Measurements from ENCODE around the gene RPEL1. TPM values are rescaled to one million over a fixed set of nuclear protein-coding genes. Genes with fewer than 3 reads are reported as not detected.

RPEL1 gene
- total RNA-seq, 1 experiment from 2014 or later = 0.10 TPM

- ChIA-PET CTCF (no interaction called here), POLR2A (no interaction called here), RAD21 (ENCODE audit: low non-redundant PET in 1 of 2, low total read pairs in 2 of 2, uncharacterized antibody in 2 of 2, unreplicated experiment in 2 of 2) (no interaction called here)
- intact Hi-C loops (cut with micrococcal nuclease) = loop anchor here (2.0 kb wide), 1 partner anchor 18 kb away; no protein-coding TSS in a partner anchor
- no peak for DNase-seq (ENCODE audit: low read depth, low spot score)
- TF ChIP-seq FOSL1 (IDR thresholded peaks at IDR 0.05; ENCODE audit: low read depth) (no peak), RAD21 (IDR thresholded peaks at IDR 0.05; ENCODE audit: low read depth) (no peak), CTCF (IDR thresholded peaks at IDR 0.05 in 2 of 3, conservative IDR thresholded peaks at IDR 0.05 in 1 of 3; ENCODE audit: borderline replicate concordance in 1 of 3, insufficient read depth in 1 of 3, low read depth in 2 of 3, low read length in 2 of 3) (no peak), SP1 (IDR thresholded peaks at IDR 0.05; ENCODE audit: low read depth) (no peak), CEBPB (IDR thresholded peaks at IDR 0.05; ENCODE audit: low read depth) (no peak), SIN3A (IDR thresholded peaks at IDR 0.05; ENCODE audit: low read depth) (no peak), EGR1 (IDR thresholded peaks at IDR 0.05; ENCODE audit: low read depth) (no peak), ELF1 (IDR thresholded peaks at IDR 0.05; ENCODE audit: borderline replicate concordance, low read depth) (no peak), ATF3 (IDR thresholded peaks at IDR 0.05) (no peak), POLR2A (IDR thresholded peaks at IDR 0.05; ENCODE audit: borderline replicate concordance, extremely low read depth, insufficient read depth, insufficient read length) (no peak), MAX (IDR thresholded peaks at IDR 0.05) (no peak), JUND (IDR thresholded peaks at IDR 0.05) (no peak), CBX3 (IDR thresholded peaks at IDR 0.05; ENCODE audit: low read depth) (no peak), EZH2 (IDR thresholded peaks at IDR 0.05) (no peak), EZH2phosphoT487 (IDR thresholded peaks at IDR 0.05; ENCODE audit: borderline replicate concordance) (no peak), ZNF274 (IDR thresholded peaks at IDR 0.05; ENCODE audit: low read depth, low read length) (no peak), POLR2AphosphoS5 (IDR thresholded peaks at IDR 0.05; ENCODE audit: low read depth, low read length) (no peak), YY1 (IDR thresholded peaks at IDR 0.05; ENCODE audit: extremely low read depth, insufficient replicate concordance, low read depth, low read length) (no peak)
- TF ChIP-seq, protein P1, sequence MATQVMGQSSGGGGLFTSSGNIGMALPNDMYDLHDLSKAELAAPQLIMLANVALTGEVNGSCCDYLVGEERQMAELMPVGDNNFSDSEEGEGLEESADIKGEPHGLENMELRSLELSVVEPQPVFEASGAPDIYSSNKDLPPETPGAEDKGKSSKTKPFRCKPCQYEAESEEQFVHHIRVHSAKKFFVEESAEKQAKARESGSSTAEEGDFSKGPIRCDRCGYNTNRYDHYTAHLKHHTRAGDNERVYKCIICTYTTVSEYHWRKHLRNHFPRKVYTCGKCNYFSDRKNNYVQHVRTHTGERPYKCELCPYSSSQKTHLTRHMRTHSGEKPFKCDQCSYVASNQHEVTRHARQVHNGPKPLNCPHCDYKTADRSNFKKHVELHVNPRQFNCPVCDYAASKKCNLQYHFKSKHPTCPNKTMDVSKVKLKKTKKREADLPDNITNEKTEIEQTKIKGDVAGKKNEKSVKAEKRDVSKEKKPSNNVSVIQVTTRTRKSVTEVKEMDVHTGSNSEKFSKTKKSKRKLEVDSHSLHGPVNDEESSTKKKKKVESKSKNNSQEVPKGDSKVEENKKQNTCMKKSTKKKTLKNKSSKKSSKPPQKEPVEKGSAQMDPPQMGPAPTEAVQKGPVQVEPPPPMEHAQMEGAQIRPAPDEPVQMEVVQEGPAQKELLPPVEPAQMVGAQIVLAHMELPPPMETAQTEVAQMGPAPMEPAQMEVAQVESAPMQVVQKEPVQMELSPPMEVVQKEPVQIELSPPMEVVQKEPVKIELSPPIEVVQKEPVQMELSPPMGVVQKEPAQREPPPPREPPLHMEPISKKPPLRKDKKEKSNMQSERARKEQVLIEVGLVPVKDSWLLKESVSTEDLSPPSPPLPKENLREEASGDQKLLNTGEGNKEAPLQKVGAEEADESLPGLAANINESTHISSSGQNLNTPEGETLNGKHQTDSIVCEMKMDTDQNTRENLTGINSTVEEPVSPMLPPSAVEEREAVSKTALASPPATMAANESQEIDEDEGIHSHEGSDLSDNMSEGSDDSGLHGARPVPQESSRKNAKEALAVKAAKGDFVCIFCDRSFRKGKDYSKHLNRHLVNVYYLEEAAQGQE (IDR thresholded peaks at IDR 0.05; ENCODE audit: low read depth) = no peak
- TF ChIP-seq, protein P2, sequence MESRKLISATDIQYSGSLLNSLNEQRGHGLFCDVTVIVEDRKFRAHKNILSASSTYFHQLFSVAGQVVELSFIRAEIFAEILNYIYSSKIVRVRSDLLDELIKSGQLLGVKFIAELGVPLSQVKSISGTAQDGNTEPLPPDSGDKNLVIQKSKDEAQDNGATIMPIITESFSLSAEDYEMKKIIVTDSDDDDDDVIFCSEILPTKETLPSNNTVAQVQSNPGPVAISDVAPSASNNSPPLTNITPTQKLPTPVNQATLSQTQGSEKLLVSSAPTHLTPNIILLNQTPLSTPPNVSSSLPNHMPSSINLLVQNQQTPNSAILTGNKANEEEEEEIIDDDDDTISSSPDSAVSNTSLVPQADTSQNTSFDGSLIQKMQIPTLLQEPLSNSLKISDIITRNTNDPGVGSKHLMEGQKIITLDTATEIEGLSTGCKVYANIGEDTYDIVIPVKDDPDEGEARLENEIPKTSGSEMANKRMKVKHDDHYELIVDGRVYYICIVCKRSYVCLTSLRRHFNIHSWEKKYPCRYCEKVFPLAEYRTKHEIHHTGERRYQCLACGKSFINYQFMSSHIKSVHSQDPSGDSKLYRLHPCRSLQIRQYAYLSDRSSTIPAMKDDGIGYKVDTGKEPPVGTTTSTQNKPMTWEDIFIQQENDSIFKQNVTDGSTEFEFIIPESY (IDR thresholded peaks at IDR 0.05; ENCODE audit: extremely low read depth, insufficient replicate concordance, low read length) = no peak
- no peaks in the 10 kb centered on the region for H4K20me1 ChIP-seq (ENCODE audit: insufficient read depth)
- no peak overlapping the region for H3K4me2 ChIP-seq (ENCODE audit: low read length)
- ATAC-seq = no peak
- no TSS peak for BruUV-seq (replicated peaks)
- no peaks in the 10 kb centered on the region for H3K4me1 ChIP-seq (ENCODE audit: control insufficient read depth in 1 of 2, insufficient read depth in 2 of 2, low read length in 2 of 2)
- H3K79me2 ChIP-seq (ENCODE audit: insufficient read depth, low read length) = no peaks in the 10 kb centered on the region
- no peak overlapping the region for H3K9ac ChIP-seq (ENCODE audit: low read length)
- H3K4me3 ChIP-seq (replicated peaks in 1 of 2; ENCODE audit: low read depth in 1 of 2, low read length in 2 of 2) = no peak overlapping the region
- no peaks in the 10 kb centered on the region for H3K36me3 ChIP-seq (ENCODE audit: control insufficient read depth in 1 of 2, insufficient read depth in 2 of 2, low read length in 2 of 2)
- H3K9me2 ChIP-seq (ENCODE audit: insufficient read depth) = no peaks in the 10 kb centered on the region
- peaks cover 54% of the 10 kb centered on the region for H3K27me3 ChIP-seq (ENCODE audit: insufficient read depth, low read length)
- H3K9me3 ChIP-seq (ENCODE audit: control insufficient read depth in 1 of 2, insufficient read depth in 1 of 2, low read depth in 1 of 2, low read length in 2 of 2) = no peaks in the 10 kb centered on the region
- H3K27ac ChIP-seq (ENCODE audit: low read depth, low read length) = no peak overlapping the region
- no peak overlapping the region for H2AFZ ChIP-seq (ENCODE audit: low read depth, low read length, poor library complexity, severe bottlenecking)
These were observed 37.3 kb downstream of the RPEL1 start for GRCh38 chr10:103282961-103283360.

Data from HCT116 (cell line).